Left lung (tissue), 10 donors: ENCODE results near the gene FAM83D. TPM values are rescaled to one million over a fixed set of nuclear protein-coding genes. Genes with fewer than 3 reads are reported as not detected.

Source experiments
- ATAC-seq: fragments of 200-7000 bp; cut with Tn5 transposase; one replicate; pipeline ENCODE4 v1.9.1; 2020; ENCODE audit warnings: moderate library complexity
- DNase-seq, 4 donors: peaks; one replicate each; pipeline ENCODE4 v3.0.0-alpha.2; 2013 to 2020
- H3K27ac ChIP-seq, 2 donors: fragments of 200-600 bp; sonication (generic) in 1 of 2; one replicate each; pipeline versions ENCODE4 v1.5.0 to v1.8.0; 2020 to 2021
- H3K27me3 ChIP-seq, 2 donors: fragments of 200-600 bp; sonication (generic) in 1 of 2; one replicate each; pipeline versions ENCODE4 v1.5.0 to v1.8.0; 2020 to 2021
- H3K36me3 ChIP-seq, 2 donors: fragments of 200-600 bp; sonication (generic) in 1 of 2; one replicate each; pipeline versions ENCODE4 v1.5.0 to v1.8.0; 2020 to 2021
- H3K4me1 ChIP-seq, 2 donors: fragments of 200-600 bp; one replicate each; pipeline ENCODE4 v1.8.0; 2021
- H3K4me3 ChIP-seq, 2 donors: fragments of 200-600 bp; sonication (generic) in 1 of 2; one replicate each; pipeline versions ENCODE4 v1.5.0 to v1.8.0; 2020 to 2021; ENCODE audit warnings: mild to moderate bottlenecking in 1 of 2
- H3K9me3 ChIP-seq, 2 donors: fragments of 200-600 bp; sonication (generic) in 1 of 2; one replicate each; pipeline versions ENCODE4 v1.5.0 to v1.8.0; 2020 to 2021
- intact Hi-C, 2 donors: fragments of 100-400 bp; cut with DNase I; formaldehyde crosslinking; loops; one replicate each; pipeline versions ENCODE4 v1.11.2 to v1.14.2; 2022
- polyA plus RNA-seq, 6 donors: library from polyadenylated mRNA; unstranded; fragments of 120-200 nt; gene quantifications; one replicate each; pipeline ENCODE4 v1.2.1, GENCODE V29; 2013; ENCODE audit not compliant: insufficient read length in 6 of 6
- total RNA-seq, 2 donors: library from RNA; stranded (reverse); fragmentation: NEBNext Ultra II Directional; extraction: Animal tissue kit (Norgen Biotek cat#: 25700); gene quantifications; one replicate each; pipeline ENCODE4 v1.2.1, GENCODE V29; 2021
- TF ChIP-seq, protein P1 (sequence below), 2 donors: fragments of 200-600 bp; sonication (generic) in 1 of 2; IDR thresholded peaks; one replicate each; pipeline versions ENCODE4 v1.5.0 to v1.8.0; 2021; ENCODE audit warnings: antibody characterized with exemption in 2 of 2
- donor health status: DM: no; HTN: yes; CAD: no.
- donor health status: DM: no; HTN: no; CAD: no.

Gene FAM83D
- total and polyA plus RNA-seq, 8 donors = 1.5 to 28.1 (median 11.7) TPM

DNA sequence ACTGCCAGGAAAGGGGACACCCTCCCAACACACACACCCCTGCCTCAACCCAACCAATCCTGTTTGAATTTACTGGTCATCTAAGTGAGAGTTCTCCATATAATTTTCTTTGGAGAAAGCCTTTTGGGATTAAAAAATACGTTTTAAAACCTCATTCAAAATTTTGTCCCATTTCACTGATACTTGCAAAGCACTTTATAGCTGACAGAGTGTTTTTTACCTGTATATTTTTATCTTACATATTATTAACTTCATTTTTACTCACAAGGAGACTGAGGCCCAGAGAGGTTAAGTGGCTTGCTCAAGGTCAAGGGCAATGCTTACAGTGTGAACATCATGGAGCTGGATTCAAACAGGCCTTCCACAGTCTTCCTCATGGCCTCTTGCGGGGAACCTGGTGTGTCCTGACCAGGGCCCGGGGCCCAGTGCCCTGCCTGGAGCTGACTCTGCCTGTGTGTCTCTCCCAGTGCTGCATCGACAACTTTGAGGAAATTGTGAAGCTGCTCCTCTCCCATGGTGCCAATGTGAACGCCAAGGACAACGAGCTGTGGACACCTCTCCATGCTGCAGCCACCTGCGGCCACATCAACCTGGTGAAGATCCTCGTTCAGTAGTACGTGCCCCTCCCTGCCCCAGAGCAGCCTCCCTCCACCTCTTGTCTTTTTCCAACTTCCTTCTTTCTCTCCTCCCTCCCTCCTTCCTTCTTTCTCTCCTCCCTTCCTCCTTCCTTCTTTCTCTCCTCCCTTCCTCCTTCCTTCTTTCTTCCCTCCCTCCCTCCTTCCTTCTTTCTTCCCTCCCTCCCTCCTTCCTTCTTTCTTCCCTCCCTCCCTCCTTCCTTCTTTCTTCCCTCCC is 30.9 kb upstream of the FAM83D start:
- H3K9me3 ChIP-seq = no peaks in the 10 kb centered on the region
- ATAC-seq = no peak
- intact Hi-C loops = loop anchor here in 1 of 2 donors (10.0 kb wide), 2 partner anchors 91 to 251 kb away; partner anchors contain the start of gene PPP1R16B
- no peak overlapping the region for H3K4me3 ChIP-seq
- H3K36me3 ChIP-seq = no peaks in the 10 kb centered on the region
- TF ChIP-seq, protein P1, sequence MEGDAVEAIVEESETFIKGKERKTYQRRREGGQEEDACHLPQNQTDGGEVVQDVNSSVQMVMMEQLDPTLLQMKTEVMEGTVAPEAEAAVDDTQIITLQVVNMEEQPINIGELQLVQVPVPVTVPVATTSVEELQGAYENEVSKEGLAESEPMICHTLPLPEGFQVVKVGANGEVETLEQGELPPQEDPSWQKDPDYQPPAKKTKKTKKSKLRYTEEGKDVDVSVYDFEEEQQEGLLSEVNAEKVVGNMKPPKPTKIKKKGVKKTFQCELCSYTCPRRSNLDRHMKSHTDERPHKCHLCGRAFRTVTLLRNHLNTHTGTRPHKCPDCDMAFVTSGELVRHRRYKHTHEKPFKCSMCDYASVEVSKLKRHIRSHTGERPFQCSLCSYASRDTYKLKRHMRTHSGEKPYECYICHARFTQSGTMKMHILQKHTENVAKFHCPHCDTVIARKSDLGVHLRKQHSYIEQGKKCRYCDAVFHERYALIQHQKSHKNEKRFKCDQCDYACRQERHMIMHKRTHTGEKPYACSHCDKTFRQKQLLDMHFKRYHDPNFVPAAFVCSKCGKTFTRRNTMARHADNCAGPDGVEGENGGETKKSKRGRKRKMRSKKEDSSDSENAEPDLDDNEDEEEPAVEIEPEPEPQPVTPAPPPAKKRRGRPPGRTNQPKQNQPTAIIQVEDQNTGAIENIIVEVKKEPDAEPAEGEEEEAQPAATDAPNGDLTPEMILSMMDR (IDR thresholded peaks at IDR 0.05) = no peak
- peaks cover 0 to 10% of the 10 kb centered on the region in 2 donors for H3K4me1 ChIP-seq
- DNase-seq = no peak
- H3K27me3 ChIP-seq = peaks cover 0 to 26% of the 10 kb centered on the region in 2 donors
- H3K27ac ChIP-seq = no peak overlapping the region

DNA sequence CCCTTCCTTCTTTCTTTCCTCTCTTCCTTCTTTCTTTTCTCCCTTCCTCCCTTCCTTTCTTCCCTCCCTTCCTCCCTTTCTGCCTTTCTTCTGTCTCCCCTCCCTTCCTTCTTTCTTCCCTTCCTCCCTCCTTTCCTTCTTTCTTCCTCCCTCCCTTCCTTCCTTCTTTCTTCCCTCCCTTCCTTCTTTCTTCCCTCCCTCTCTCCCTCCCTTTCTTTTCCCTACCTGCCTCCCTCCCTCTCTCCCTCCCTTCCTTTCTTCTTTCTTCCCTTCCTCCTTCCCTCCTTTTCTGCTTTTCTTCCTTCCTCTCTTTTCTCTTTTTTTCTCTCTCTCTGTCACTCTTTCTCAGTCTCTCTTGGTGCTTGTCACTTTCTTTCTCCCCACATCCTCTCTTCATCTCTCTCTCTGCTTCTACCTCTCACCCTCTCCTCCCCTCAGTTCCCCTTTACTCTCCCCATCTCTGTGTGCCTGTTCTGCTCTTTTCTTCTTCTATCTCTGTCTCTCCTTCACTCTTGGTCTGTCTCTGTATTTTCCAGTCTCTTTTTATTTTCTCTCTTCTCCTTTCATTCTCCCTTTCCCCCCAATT is 30.1 kb upstream of the FAM83D start:
- no peak overlapping the region for H3K27ac ChIP-seq
- peaks cover 0 to 10% of the 10 kb centered on the region in 2 donors for H3K4me1 ChIP-seq
- ATAC-seq (no peak), DNase-seq (no peak)
- H3K4me3 ChIP-seq = no peak overlapping the region
- no peaks in the 10 kb centered on the region for H3K9me3 ChIP-seq
- intact Hi-C loops = loop anchor here in 1 of 2 donors (10.0 kb wide), 2 partner anchors 91 to 251 kb away; partner anchors contain the start of gene PPP1R16B
- no peaks in the 10 kb centered on the region for H3K36me3 ChIP-seq
- peaks cover 0 to 26% of the 10 kb centered on the region in 2 donors for H3K27me3 ChIP-seq
- TF ChIP-seq, protein P1 (IDR thresholded peaks at IDR 0.05) = no peak

DNA sequence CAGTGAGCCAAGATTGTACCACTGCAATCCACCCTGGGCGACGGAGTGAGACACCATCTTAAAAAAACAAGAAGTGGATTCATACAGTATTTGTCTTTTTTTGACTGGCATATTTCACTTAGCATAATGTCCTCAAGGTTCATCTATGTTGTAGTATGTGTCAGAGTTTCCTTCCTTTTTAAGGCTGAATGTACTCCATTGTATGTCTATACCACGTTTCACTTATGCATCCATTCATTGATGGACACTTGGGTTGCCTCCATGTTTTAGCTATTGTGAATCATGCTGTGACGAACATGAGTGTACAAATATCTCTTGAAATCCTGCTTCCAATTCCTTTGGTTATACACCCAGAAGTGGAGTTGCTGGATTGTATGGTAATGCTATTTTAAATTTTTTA is 28.9 kb upstream of the FAM83D start:
- Histone ChIP-seq H3K4me1 (peaks cover 0 to 10% of the 10 kb centered on the region in 2 donors), H3K36me3 (no peaks in the 10 kb centered on the region), H3K27me3 (peaks cover 0 to 23% of the 10 kb centered on the region in 2 donors), H3K27ac (no peak overlapping the region), H3K9me3 (no peaks in the 10 kb centered on the region), H3K4me3 (no peak overlapping the region)
- ATAC-seq (no peak), DNase-seq (no peak)
- TF ChIP-seq, protein P1 (IDR thresholded peaks at IDR 0.05) = no peak
- intact Hi-C loops = loop anchor here in 1 of 2 donors (10.0 kb wide), 2 partner anchors 92 to 252 kb away; partner anchors contain the start of gene PPP1R16B

DNA sequence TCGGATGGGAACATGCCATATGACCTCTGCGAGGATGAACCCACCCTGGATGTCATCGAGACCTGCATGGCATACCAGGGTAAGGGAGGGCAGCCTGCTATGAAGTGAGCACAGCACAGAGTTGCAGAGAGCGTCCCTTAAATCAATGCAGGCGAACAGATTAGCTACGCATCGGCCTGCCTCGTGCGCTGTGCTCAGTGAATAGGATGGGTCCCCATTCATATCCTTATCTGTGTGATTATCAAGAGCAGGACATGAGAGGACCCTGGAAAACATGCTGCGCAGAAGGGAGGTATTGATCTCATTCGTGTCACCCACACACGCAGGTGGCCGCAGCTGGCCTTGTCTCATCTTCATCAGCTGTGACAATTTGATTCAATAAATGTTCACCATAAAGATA is 25.6 kb upstream of the FAM83D start:
- ATAC-seq = no peak
- peaks cover 0 to 11% of the 10 kb centered on the region in 2 donors for H3K9me3 ChIP-seq
- intact Hi-C loops = no loop called here
- H3K4me1 ChIP-seq = no peaks in the 10 kb centered on the region
- no peaks in the 10 kb centered on the region for H3K27me3 ChIP-seq
- TF ChIP-seq, protein P1 (IDR thresholded peaks at IDR 0.05) = no peak
- H3K36me3 ChIP-seq = peaks cover 0 to 19% of the 10 kb centered on the region in 2 donors
- H3K4me3 ChIP-seq = no peak overlapping the region
- DNase-seq = no peak
- no peak overlapping the region for H3K27ac ChIP-seq

DNA sequence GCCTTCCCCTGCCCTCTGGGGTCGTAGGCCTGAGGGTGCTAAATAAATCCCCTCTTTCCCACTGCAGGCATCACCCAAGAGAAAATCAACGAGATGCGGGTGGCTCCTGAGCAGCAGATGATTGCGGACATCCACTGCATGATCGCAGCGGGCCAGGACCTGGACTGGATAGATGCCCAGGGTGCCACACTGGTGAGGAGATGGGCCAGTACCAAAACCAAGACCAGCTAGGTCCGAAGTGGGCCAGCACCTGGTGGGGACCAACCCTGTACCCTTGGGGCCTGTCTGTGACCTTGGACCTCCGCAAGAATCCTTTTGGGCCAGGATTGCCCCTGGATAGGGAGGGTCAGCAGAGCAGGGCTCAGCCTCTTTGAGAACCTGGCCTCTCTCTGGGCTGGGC is 23.6 kb upstream of the FAM83D start:
- intact Hi-C loops = no loop called here
- no peak for ATAC-seq

More for the DNA sequence above, 23.6 kb upstream of the FAM83D start:
- TF ChIP-seq, protein P1 (IDR thresholded peaks at IDR 0.05) = no peak
- H3K36me3 ChIP-seq = peaks cover 0 to 21% of the 10 kb centered on the region in 2 donors
- H3K4me1 ChIP-seq = no peaks in the 10 kb centered on the region
- no peak overlapping the region for H3K27ac ChIP-seq
- no peaks in the 10 kb centered on the region for H3K27me3 ChIP-seq
- peaks cover 0 to 12% of the 10 kb centered on the region in 2 donors for H3K9me3 ChIP-seq
- no peak overlapping the region for H3K4me3 ChIP-seq
- DNase-seq = no peak
